DMS 273 (cell line): ENCODE data around the gene IGSF6.
"Not testable (repeated sequence)": the region's sequence is repeated elsewhere in the genome, so short reads cannot be mapped to it uniquely, and the experiment has no call there.

Source experiments
- DNase-seq: peaks from one replicate; lab custom pipeline; 2025; ENCODE audit not compliant: unreplicated experiment; lab: John Stamatoyannopoulos, UW

The IGSF6 gene, protein sequence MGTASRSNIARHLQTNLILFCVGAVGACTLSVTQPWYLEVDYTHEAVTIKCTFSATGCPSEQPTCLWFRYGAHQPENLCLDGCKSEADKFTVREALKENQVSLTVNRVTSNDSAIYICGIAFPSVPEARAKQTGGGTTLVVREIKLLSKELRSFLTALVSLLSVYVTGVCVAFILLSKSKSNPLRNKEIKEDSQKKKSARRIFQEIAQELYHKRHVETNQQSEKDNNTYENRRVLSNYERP

DNA sequence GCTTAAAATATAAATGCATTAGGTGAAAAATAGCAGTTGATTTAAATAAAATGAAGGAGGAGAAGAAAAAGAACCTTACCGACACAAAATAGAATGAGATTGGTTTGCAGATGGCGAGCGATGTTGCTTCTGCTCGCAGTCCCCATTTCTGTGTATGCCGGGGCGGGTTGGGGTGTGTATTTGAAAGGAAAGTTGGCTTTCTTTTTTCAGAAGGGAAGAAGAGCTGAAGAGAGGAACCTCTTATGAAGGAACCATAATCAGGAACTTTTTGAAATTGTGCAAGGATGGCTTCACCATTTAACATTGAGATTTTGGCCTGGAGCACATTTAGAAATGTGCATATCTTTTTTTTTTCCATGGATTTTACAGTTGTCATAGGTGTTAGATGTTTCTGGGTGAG lies at the start of gene IGSF6:
IGSF6 (minus strand) TSS at position 156 of the 400 bp plus-strand sequence; CDS start at position 146, 10 bp downstream.
- DNase-seq, result no peak

DNA sequence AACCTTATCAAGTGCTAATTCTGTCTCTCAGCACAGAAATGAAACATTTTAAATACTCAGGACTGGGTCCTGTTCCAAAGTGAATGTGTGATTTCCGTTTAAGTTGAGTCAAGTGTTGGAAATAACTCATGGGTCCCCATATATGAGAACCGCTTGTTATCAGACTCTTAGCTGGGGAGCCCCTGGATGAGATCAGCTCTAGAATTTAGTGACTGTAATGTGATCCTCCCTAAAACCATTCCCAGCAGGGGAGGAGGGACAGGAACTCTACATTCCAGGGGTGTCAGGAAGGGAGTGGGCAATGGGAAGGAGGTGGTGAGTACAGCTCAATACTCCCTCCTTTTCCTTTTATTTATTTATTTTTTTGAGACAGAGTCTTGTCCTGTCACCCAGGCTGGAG lies 48.9 kb upstream of the IGSF6 start:
- no peak for DNase-seq

GRCh38 chr16:21698169-21699032 lies 46.0 kb upstream of the IGSF6 start:
- no peak for DNase-seq

GRCh38 chr16:21697032-21697431 lies 44.6 kb upstream of the IGSF6 start:
- no peak for DNase-seq

- DNase-seq, result peak; percentile 10
Measured at GRCh38 chr16:21694609-21695008, 42.2 kb upstream of the IGSF6 start.

DNA sequence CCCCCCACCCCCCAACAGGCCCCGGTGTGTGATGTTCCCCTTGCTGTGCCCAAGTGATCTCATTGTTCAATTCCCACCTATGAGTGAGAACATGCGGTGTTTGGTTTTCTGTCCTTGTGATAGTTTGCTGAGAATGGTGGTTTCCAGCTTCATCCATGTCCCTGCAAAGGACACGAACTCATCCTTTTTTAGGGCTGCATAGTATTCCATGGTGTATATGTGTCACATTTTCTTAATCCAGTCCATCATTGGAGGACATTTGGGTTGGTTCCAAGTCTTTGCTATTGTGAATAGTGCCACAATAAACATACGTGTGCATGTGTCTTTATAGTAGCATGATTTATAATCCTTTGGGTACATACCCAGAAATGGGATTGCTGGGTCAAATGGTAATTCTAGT lies 38.6 kb upstream of the IGSF6 start:
- not testable (repeated sequence) for DNase-seq

GRCh38 chr16:21689107-21689506 lies 36.7 kb upstream of the IGSF6 start:
- no peak for DNase-seq

GRCh38 chr16:21685034-21685455 lies 32.6 kb upstream of the IGSF6 start:
- peak; percentile 10 for DNase-seq

GRCh38 chr16:21684199-21684598 lies 31.8 kb upstream of the IGSF6 start:
- DNase-seq, result peak; percentile 74

DNA sequence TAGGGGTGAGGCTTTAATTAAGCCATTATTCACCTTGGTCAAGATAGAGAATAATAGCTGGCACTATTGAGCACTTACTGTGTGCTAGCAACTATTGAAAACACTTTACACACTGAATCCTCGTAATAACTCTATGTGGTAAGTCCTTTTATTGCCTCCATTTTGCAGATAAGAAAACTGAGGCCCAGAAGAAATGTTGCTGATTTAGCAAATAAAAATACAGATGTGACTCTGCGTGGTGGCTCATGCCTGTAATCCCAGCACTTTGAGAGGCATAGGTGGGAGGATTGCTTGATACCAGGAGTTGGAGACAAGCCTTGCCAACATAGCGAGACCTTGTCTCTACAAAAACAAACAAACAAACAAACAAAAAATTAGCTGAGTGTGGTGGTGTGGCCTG lies 30.8 kb upstream of the IGSF6 start:
- DNase-seq, result no peak

GRCh38 chr16:21680714-21681113 lies 28.3 kb upstream of the IGSF6 start:
- not testable (repeated sequence) for DNase-seq

GRCh38 chr16:21674456-21674855 lies 22.0 kb upstream of the IGSF6 start:
- not testable (repeated sequence) for DNase-seq

DNA sequence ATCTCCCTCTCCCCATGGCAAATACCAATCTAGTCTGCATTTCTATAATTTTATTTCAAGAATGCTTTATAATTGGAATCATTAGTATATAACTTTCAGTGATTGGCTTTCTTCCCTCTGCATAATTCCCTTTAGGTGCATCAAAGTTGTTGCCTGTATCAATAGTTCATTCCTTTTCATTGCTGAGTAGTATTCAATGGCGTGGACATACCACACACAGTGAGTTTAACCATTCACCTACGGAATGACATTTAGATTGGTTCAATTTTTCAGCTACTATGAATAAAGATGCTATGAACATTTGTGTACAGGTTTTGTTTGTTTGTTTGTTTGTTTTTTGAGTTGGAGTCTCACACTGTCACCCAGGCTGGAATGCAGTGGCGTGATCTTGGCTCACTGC lies 21.1 kb upstream of the IGSF6 start:
- DNase-seq, result no peak

- DNase-seq, result no peak
Measured at GRCh38 chr16:21667575-21667974, 15.2 kb upstream of the IGSF6 start.

- DNase-seq, result peak; percentile 32
Measured at GRCh38 chr16:21666772-21667171, 14.4 kb upstream of the IGSF6 start.

GRCh38 chr16:21664801-21665492 lies 12.5 kb upstream of the IGSF6 start:
- DNase-seq, result no peak

DNA sequence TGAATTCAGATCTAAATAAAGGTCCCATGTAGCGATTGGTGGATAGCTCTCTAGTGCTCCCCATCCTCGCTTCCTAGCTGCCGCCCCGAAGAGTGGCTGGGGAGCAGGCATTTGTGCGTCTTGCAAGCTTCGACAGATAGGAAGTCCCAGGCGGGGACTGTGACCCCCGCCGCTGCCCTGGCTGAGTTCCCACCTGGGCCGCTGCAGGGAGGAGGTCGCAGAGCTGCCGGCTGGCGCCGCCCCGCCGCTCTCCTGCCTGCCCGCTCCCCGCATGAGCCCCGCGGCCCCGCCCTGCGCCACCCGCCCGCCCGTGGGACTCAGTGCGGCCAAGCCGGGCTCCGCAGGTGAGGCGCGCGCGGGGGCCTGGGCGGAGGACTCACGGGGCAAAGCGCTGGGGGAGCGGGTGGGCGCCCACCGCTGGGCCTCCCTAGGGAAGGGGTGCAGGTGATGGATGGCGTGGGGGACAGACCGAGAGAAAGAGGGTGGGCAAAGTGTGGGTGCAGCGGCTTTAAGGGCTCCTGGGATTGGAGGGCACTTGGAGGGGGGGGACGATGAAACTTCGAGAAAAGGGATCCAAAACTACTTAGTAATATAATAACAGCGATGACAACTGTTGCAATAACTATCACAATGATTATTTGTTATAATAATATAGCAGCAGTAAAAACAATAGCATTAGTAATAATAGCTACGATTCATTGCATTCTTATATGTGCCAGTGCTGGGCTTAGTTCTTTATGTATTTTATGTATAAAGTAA lies 11.7 kb upstream of the IGSF6 start, which contains the start of gene OTOA:
OTOA (plus strand) TSS at position 80 of the 759 bp plus-strand sequence. CDS start 14,547 bp downstream, outside the sequence.
- peak; percentile 59 for DNase-seq

DNA sequence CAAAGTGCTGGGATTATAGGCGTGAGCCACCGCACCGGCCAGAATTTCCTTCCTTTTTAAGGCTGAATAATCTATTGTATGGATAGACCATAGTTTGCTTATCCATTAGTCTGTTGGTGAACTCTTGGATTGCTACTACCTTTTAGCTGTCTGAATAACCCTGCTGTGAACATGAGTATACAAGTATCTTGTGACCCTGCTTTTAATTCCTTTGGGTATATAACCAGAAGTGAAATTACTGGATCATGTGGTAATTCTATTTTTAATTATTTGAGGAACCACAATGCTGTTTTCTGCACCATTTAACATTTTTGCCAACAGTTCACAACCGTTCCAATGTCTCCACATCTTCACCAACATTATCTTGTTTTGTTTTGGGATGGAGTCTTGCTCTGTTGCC lies 6.7 kb upstream of the IGSF6 start:
- DNase-seq, result no peak

DNA sequence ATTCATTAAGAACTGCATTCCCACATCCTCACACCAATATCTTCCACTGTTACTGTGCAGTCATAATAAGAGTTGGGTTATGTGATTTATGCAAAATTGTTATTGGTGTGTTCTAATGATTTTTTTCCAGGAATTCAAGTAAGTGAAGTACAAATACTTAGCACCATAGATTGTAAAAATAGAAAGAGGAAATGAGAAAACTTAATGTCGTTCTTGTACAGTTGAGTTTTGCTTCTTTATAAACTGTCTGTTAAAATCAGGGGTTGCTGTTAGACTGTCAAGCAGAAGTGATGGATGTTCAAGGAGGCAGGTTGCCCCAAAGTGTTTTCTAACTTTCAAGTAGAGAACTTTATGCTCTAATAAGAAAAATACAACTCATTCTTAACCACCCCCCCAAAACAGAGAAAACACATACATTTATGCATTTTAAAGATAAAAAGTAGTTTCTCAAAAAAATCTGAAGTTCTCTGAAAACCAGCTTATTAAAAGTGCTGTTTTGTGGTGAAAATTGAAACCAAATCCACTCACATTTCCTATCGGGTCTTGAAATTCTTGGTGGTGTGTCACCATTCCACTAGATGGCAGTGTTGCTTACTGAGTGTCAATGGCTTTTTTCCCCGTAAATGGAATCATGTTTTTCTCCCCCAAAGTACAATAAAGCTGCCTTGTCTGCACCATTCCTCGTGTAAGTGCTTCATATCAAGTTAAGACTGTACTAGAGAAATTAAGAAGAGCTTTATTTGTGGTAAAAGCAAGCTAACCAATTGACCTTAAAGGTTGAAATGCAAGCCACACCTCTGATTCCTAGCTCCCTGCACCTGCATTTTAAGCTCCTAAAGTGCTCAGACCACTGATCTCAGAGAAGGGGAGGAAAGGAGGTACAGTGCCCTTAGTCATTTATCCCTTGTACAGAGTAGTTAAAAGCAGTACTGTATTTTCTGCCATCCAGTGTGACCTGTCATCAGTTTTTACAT lies 4.7 kb upstream of the IGSF6 start:
- DNase-seq, result peak; percentile 73

DNA sequence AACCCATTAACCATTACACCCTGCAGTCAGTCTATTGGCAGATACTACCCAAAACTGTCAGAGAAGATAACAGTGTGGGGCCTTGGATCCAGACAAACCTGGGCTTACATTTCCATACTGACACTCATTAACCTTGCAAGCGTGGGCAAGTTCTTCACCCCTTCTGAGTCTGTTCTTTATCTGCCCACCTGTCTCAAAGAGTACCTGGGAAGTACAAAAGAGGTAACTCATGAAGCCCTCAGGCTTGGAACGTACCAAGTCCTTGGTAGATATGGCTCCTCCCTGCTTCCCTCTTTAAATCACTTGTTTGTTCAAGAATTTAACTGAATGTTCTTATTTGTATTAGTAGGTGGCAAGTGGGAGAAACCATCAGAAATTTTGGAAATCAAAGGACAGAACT lies 2.5 kb upstream of the IGSF6 start:
- no peak for DNase-seq
